IPS DF 6.9 (cell line): ENCODE data around the gene TFEC.
"Not testable (repeated sequence)": the region's sequence is repeated elsewhere in the genome, so short reads cannot be mapped to it uniquely, and the experiment has no call there.

Experiments used
- DNase-seq: peaks from one replicate; pipeline ENCODE4 v3.0.0-alpha.2; 2013; ENCODE audit warnings: low read depth, low spot score
- H3K27ac ChIP-seq: one replicate; pipeline ENCODE4 v1.5.1; 2013; ENCODE audit warnings: low read length, control low read depth
- H3K27me3 ChIP-seq: 2 replicates; pipeline ENCODE4 v1.6.1; 2013; ENCODE audit warnings: mild to moderate bottlenecking, low read length; ENCODE audit not compliant: control insufficient read depth, insufficient read depth
- H3K36me3 ChIP-seq: 2 replicates; pipeline ENCODE4 v1.6.1; 2013; ENCODE audit warnings: low read length; ENCODE audit not compliant: control insufficient read depth, insufficient read depth
- H3K4me1 ChIP-seq: 2 replicates; pipeline ENCODE4 v1.6.1; 2013; ENCODE audit warnings: low read length; ENCODE audit not compliant: control insufficient read depth, insufficient read depth
- H3K4me3 ChIP-seq: 2 replicates; pipeline ENCODE4 v1.5.1; 2013; ENCODE audit warnings: mild to moderate bottlenecking, low read length
- H3K9me3 ChIP-seq: 2 replicates; pipeline ENCODE4 v1.6.1; 2013; ENCODE audit warnings: low read length, inconsistent platforms; ENCODE audit not compliant: control insufficient read depth, insufficient read depth
- WGBS: extraction: QIAGEN DNeasy Blood & Tissue Kit; methylation state at CpG from one replicate; pipeline ENCODE4 v1.1.7; 2013; ENCODE audit warnings: mixed read lengths, missing lambda C conversion rate; ENCODE audit not compliant: insufficient read length, insufficient coverage; 5-methylcytosine and 5-hydroxymethylcytosine counted together

The TFEC gene

GRCh38 chr7:116032886-116033285 is 2.3 kb upstream of the TFEC start:
- WGBS: no CpG with 5 or more reads among the region's 2 CpGs
- H3K4me1 ChIP-seq: no peaks in the 10 kb centered on the region
- no peaks in the 10 kb centered on the region for H3K27me3 ChIP-seq
- no peak overlapping the region for H3K27ac ChIP-seq
- no peaks in the 10 kb centered on the region for H3K36me3 ChIP-seq
- H3K9me3 ChIP-seq: no peaks in the 10 kb centered on the region
- DNase-seq: no peak
- H3K4me3 ChIP-seq: no peak overlapping the region

GRCh38 chr7:116028787-116029186 is 1.8 kb downstream of the TFEC start:
- no peak for DNase-seq
- no peaks in the 10 kb centered on the region for H3K27me3 ChIP-seq
- H3K27ac ChIP-seq: no peak overlapping the region
- no peak overlapping the region for H3K4me3 ChIP-seq
- no peaks in the 10 kb centered on the region for H3K4me1 ChIP-seq
- H3K9me3 ChIP-seq: no peaks in the 10 kb centered on the region
- no CpG with 5 or more reads among the region's 2 CpGs for WGBS
- no peaks in the 10 kb centered on the region for H3K36me3 ChIP-seq

- 100% methylated on average over 1 of the region's 5 CpGs for WGBS
- DNase-seq: no peak
- Histone ChIP-seq H3K27me3 (no peaks in the 10 kb centered on the region), H3K9me3 (no peaks in the 10 kb centered on the region), H3K4me3 (no peak overlapping the region), H3K36me3 (no peaks in the 10 kb centered on the region), H3K4me1 (no peaks in the 10 kb centered on the region), H3K27ac (no peak overlapping the region)
These were observed 2.8 kb downstream of the TFEC start for GRCh38 chr7:116027786-116028185.

- Histone ChIP-seq H3K4me1 (no peaks in the 10 kb centered on the region), H3K27me3 (no peaks in the 10 kb centered on the region), H3K27ac (no peak overlapping the region), H3K9me3 (no peaks in the 10 kb centered on the region), H3K36me3 (no peaks in the 10 kb centered on the region), H3K4me3 (no peak overlapping the region)
- WGBS: no CpG with 5 or more reads among the region's 1 CpG
- no peak for DNase-seq
These were observed 5.4 kb downstream of the TFEC start for GRCh38 chr7:116024826-116025809.

GRCh38 chr7:116021237-116021636 is 9.3 kb downstream of the TFEC start:
- H3K4me3 ChIP-seq: no peak overlapping the region
- H3K4me1 ChIP-seq: no peaks in the 10 kb centered on the region
- H3K27me3 ChIP-seq: no peaks in the 10 kb centered on the region
- H3K9me3 ChIP-seq: no peaks in the 10 kb centered on the region
- no CpG with 5 or more reads among the region's 2 CpGs for WGBS
- no peak for DNase-seq
- no peaks in the 10 kb centered on the region for H3K36me3 ChIP-seq
- H3K27ac ChIP-seq: no peak overlapping the region

GRCh38 chr7:116018731-116019130 is 11.8 kb downstream of the TFEC start:
- no peaks in the 10 kb centered on the region for H3K36me3 ChIP-seq
- DNase-seq: no peak
- H3K27me3 ChIP-seq: no peaks in the 10 kb centered on the region
- no peaks in the 10 kb centered on the region for H3K9me3 ChIP-seq
- no peaks in the 10 kb centered on the region for H3K4me1 ChIP-seq
- no peak overlapping the region for H3K4me3 ChIP-seq
- no peak overlapping the region for H3K27ac ChIP-seq

GRCh38 chr7:116013675-116014074 is 16.9 kb downstream of the TFEC start:
- Histone ChIP-seq H3K27me3 (no peaks in the 10 kb centered on the region), H3K9me3 (no peaks in the 10 kb centered on the region), H3K27ac (no peak overlapping the region), H3K4me3 (no peak overlapping the region), H3K4me1 (no peaks in the 10 kb centered on the region), H3K36me3 (no peaks in the 10 kb centered on the region)
- DNase-seq: no peak

- H3K27me3 ChIP-seq: no peaks in the 10 kb centered on the region
- H3K27ac ChIP-seq: no peak overlapping the region
- no peak overlapping the region for H3K4me3 ChIP-seq
- no peaks in the 10 kb centered on the region for H3K36me3 ChIP-seq
- no peaks in the 10 kb centered on the region for H3K9me3 ChIP-seq
- WGBS: no CpG with 5 or more reads among the region's 1 CpG
- no peaks in the 10 kb centered on the region for H3K4me1 ChIP-seq
- no peak for DNase-seq
These were observed 19.0 kb downstream of the TFEC start for GRCh38 chr7:116011584-116011983.

- H3K4me3 ChIP-seq, DNase-seq, H3K36me3 ChIP-seq, H3K9me3 ChIP-seq, H3K27me3 ChIP-seq, H3K27ac ChIP-seq, H3K4me1 ChIP-seq: not testable (repeated sequence)
- WGBS: no CpG with 5 or more reads among the region's 2 CpGs
These were observed 25.8 kb downstream of the TFEC start for GRCh38 chr7:116004762-116005161.

GRCh38 chr7:115997221-115997620 is 33.3 kb downstream of the TFEC start:
- no peaks in the 10 kb centered on the region for H3K9me3 ChIP-seq
- WGBS: no CpG with 5 or more reads among the region's 4 CpGs
- DNase-seq: no peak

GRCh38 chr7:115995701-115996100 is 34.9 kb downstream of the TFEC start:
- Histone ChIP-seq H3K36me3 (no peaks in the 10 kb centered on the region), H3K27ac (no peak overlapping the region), H3K27me3 (no peaks in the 10 kb centered on the region), H3K9me3 (no peaks in the 10 kb centered on the region), H3K4me3 (no peak overlapping the region), H3K4me1 (no peaks in the 10 kb centered on the region)
- WGBS: no CpG with 5 or more reads among the region's 6 CpGs
- DNase-seq: no peak

More at GRCh38 chr7:115997221-115997620, 33.3 kb downstream of the TFEC start:
- H3K4me1 ChIP-seq: no peaks in the 10 kb centered on the region
- no peaks in the 10 kb centered on the region for H3K36me3 ChIP-seq
- no peak overlapping the region for H3K4me3 ChIP-seq
- H3K27ac ChIP-seq: no peak overlapping the region
- no peaks in the 10 kb centered on the region for H3K27me3 ChIP-seq
